GM19035 (cell line): Measurements from ENCODE around the gene KCP.
"Not testable (repeated sequence)": the region's sequence is repeated elsewhere in the genome, so short reads cannot be mapped to it uniquely, and the experiment has no call there.

Source experiments
- ATAC-seq: cut with Tn5 transposase; IDR thresholded peaks from one replicate; pipeline ENCODE4 v1.9.1; 2021; ENCODE audit not compliant: unreplicated experiment

The KCP gene

GRCh38 chr7:128910569-128910945 is at the start of gene KCP:
KCP (minus strand) TSS chr7:128910709; CDS start chr7:128910676, 33 bp downstream.
- ATAC-seq = no peak

- no peak for ATAC-seq
These were observed 48.8 kb upstream of the KCP start for GRCh38 chr7:128959296-128959695.

GRCh38 chr7:128955981-128956380 is 45.5 kb upstream of the KCP start:
- no peak for ATAC-seq

GRCh38 chr7:128954830-128955802 is 44.6 kb upstream of the KCP start:
- peak; percentile 58 for ATAC-seq

- no peak for ATAC-seq
These were observed 43.6 kb upstream of the KCP start for GRCh38 chr7:128954150-128954549.

GRCh38 chr7:128951296-128951695 is 40.8 kb upstream of the KCP start:
- no peak for ATAC-seq

GRCh38 chr7:128948976-128949760 is 38.7 kb upstream of the KCP start:
- ATAC-seq = no peak

GRCh38 chr7:128948312-128948973 is 37.9 kb upstream of the KCP start:
- ATAC-seq = no peak

- no peak for ATAC-seq
These were observed 37.3 kb upstream of the KCP start for GRCh38 chr7:128947854-128948253.

GRCh38 chr7:128946936-128947830 is 36.7 kb upstream of the KCP start:
- ATAC-seq = no peak

GRCh38 chr7:128945668-128946366 is 35.3 kb upstream of the KCP start:
- no peak for ATAC-seq

- ATAC-seq = no peak
These were observed 34.2 kb upstream of the KCP start for GRCh38 chr7:128944487-128945236.

- ATAC-seq = not testable (repeated sequence)
These were observed 32.7 kb upstream of the KCP start for GRCh38 chr7:128943251-128943650.

- no peak for ATAC-seq
These were observed 31.5 kb upstream of the KCP start for GRCh38 chr7:128941946-128942526.

GRCh38 chr7:128941323-128941890 is 30.9 kb upstream of the KCP start:
- ATAC-seq = no peak

- ATAC-seq = peak; percentile 58
These were observed 30.2 kb upstream of the KCP start for GRCh38 chr7:128940494-128941322.

GRCh38 chr7:128939861-128940410 is 29.4 kb upstream of the KCP start:
- ATAC-seq = peak; percentile 13
